ENCODE measurements around the gene CSRNP3.

GRCh38 chr2:165666605-165667004 is 197.1 kb downstream of the CSRNP3 start:
- TF ChIP-seq POLR2A (IDR thresholded peaks at IDR 0.05; ENCODE audit: low read length) (no peak), GATA1 (IDR thresholded peaks at IDR 0.05; ENCODE audit: low read depth, low read length) (no peak)

Measured in erythroblast (primary cell).